ENCODE results near the gene PRKAG2. TPM values are rescaled to one million over a fixed set of nuclear protein-coding genes. Genes with fewer than 3 reads are reported as not detected.
A peak's percentile ranks its signal among the peaks of the same experiment; 100 is the strongest.

PRKAG2 gene
- total RNA-seq, 1 donor from 2014 or later, result 35.6 TPM

- H3K4me1 ChIP-seq, result peaks cover 13% of the 10 kb centered on the region
- no peak overlapping the region for H3K27ac ChIP-seq
- H3K27me3 ChIP-seq, result no peaks in the 10 kb centered on the region
- DNase-seq, result no peak
- peaks cover 7% of the 10 kb centered on the region for H3K36me3 ChIP-seq
- H3K9me3 ChIP-seq, result no peaks in the 10 kb centered on the region
- no peak overlapping the region for H3K4me3 ChIP-seq
- peak; percentile 49 for TF ChIP-seq CTCF (IDR thresholded peaks at IDR 0.05)
- intact Hi-C loops (cut with DNase I), result loop anchor here (10.0 kb wide), 1 partner anchor 128 kb away; no protein-coding TSS in a partner anchor
- peak; percentile 82 for ATAC-seq
Observed at GRCh38 chr7:151626422-151627115, 250.3 kb downstream of the PRKAG2 start.

GRCh38 chr7:151625606-151626005 is 251.3 kb downstream of the PRKAG2 start:
- H3K36me3 ChIP-seq, result peaks cover 7% of the 10 kb centered on the region
- DNase-seq (no peak), ATAC-seq (no peak)
- TF ChIP-seq CTCF (IDR thresholded peaks at IDR 0.05), result no peak
- no peak overlapping the region for H3K4me3 ChIP-seq
- no peak overlapping the region for H3K27ac ChIP-seq
- peaks cover 6% of the 10 kb centered on the region for H3K4me1 ChIP-seq
- H3K27me3 ChIP-seq, result no peaks in the 10 kb centered on the region
- no peaks in the 10 kb centered on the region for H3K9me3 ChIP-seq
- intact Hi-C loops (cut with DNase I), result loop anchor here (10.0 kb wide), 1 partner anchor 129 kb away; no protein-coding TSS in a partner anchor

- no peak for TF ChIP-seq CTCF (IDR thresholded peaks at IDR 0.05)
- intact Hi-C loops (cut with DNase I), result loop anchor here (10.0 kb wide), 1 partner anchor 130 kb away; no protein-coding TSS in a partner anchor
- no peak overlapping the region for H3K4me3 ChIP-seq
- DNase-seq, result no peak
- H3K27me3 ChIP-seq, result no peaks in the 10 kb centered on the region
- H3K27ac ChIP-seq, result no peak overlapping the region
- no peaks in the 10 kb centered on the region for H3K4me1 ChIP-seq
- ATAC-seq, result no peak
- H3K36me3 ChIP-seq, result peaks cover 12% of the 10 kb centered on the region
- no peaks in the 10 kb centered on the region for H3K9me3 ChIP-seq
Observed at GRCh38 chr7:151624246-151624928, 252.5 kb downstream of the PRKAG2 start.

- TF ChIP-seq CTCF (IDR thresholded peaks at IDR 0.05), result no peak
- Histone ChIP-seq H3K27ac (no peak overlapping the region), H3K36me3 (peaks cover 12% of the 10 kb centered on the region), H3K4me1 (no peaks in the 10 kb centered on the region), H3K9me3 (no peaks in the 10 kb centered on the region), H3K4me3 (no peak overlapping the region), H3K27me3 (no peaks in the 10 kb centered on the region)
- DNase-seq (no peak), ATAC-seq (no peak)
- intact Hi-C loops (cut with DNase I), result loop anchor here (10.0 kb wide), 1 partner anchor 131 kb away; no protein-coding TSS in a partner anchor
Observed at GRCh38 chr7:151623766-151624165, 253.1 kb downstream of the PRKAG2 start.

- H3K27me3 ChIP-seq, result no peaks in the 10 kb centered on the region
Observed at GRCh38 chr7:151621961-151622360, 255.0 kb downstream of the PRKAG2 start.

More at GRCh38 chr7:151621961-151622360, 255.0 kb downstream of the PRKAG2 start:
- DNase-seq (no peak), ATAC-seq (no peak)
- Histone ChIP-seq H3K4me3 (no peak overlapping the region), H3K27ac (no peak overlapping the region), H3K4me1 (no peaks in the 10 kb centered on the region), H3K9me3 (no peaks in the 10 kb centered on the region), H3K36me3 (peaks cover 4% of the 10 kb centered on the region)
- TF ChIP-seq CTCF (IDR thresholded peaks at IDR 0.05), result no peak
- intact Hi-C loops (cut with DNase I), result loop anchor here (10.0 kb wide), 1 partner anchor 133 kb away; no protein-coding TSS in a partner anchor

Data from upper lobe of right lung (tissue), 1 donor.